Measurements from ENCODE around the gene PEAK1.

- TF ChIP-seq MZF1 (tag by site-specific recombination; IDR thresholded peaks at IDR 0.05; ENCODE audit: borderline replicate concordance) (no peak), ZNF449 (tag by site-specific recombination; IDR thresholded peaks at IDR 0.05) (no peak), BCL11A (tag by site-specific recombination; IDR thresholded peaks at IDR 0.05; ENCODE audit: low read depth) (no peak)
Measured at GRCh38 chr15:77120576-77120975, 299.3 kb downstream of the PEAK1 start.

Measured in HEK293 (cell line).